Stimulated activated CD8-positive, alpha-beta memory T cell treated with anti-CD3 and anti-CD28 coated beads, Interleukin-7, amount 100 ng/mL, for 24 hours (primary cell): ENCODE measurements around the gene CRKL.
"Not testable (repeated sequence)": the region's sequence is repeated elsewhere in the genome, so short reads cannot be mapped to it uniquely, and the experiment has no call there.

ENCODE experiments used
- DNase-seq: peaks from one replicate; pipeline ENCODE4 v3.0.0-alpha.2; 2020; ENCODE audit warnings: low read depth

CRKL gene

DNA sequence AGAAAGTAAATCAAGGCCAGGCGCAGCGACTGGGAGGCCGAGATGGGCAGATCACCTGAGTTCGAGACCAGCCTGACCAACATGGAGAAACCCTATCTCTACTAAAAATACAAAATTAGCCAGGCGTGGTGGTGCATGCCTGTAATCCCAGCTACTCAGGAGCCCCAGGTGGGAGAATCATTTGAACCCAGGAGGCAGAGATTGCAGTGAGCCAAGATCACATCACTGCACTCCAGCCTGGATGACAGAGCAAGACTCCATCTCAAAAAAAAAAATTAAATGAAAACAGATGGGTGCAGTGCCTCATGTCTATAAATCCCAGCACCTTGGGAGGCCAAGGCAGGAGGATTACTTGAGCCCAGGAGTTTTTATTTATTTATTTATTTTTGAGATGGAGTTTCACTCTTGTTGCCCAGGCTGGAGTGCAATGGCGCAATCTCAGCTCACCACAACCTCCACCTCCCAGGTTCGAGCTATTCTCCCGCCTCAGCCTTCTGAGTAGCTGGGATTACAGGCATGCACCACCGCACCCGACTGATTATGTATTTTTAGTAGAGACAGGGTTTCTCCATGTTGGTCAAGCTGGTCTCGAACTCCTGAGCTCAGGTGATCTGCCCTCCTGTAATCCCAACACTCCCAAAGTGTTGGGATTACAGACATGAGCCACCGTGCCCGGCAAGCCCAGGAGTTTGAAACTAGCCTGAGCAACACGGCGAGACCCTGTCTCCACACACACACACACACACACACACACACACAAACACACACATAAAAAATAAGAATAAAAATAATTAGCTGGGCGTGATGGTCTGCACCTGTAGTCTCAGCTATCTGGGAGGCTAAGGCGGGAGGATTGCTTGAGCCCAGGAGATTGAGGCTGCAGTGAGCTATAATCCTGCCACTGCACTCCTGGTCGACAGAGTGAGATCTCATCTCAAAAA, 15.8 kb upstream of the CRKL start:
- not testable (repeated sequence) for DNase-seq

DNA sequence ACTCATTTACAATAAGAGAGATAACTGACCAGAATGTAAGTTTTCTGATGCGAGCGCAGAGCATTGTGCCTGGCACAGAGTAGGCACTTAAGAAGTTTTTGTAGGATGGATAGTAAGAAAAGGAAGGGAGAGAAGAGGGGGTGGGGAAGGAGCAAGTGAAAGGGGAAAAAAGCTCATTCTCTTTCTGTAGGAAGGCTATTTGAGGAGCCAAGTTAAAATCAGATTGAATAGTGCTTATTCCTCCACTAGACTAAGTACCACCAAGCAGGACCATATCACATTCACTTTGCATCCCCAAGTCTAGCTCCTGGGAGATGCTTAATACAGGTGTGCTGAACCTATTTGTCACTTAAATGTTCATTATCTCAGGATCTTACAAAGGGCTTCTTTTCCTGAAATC, 14.1 kb upstream of the CRKL start:
- no peak for DNase-seq

DNA sequence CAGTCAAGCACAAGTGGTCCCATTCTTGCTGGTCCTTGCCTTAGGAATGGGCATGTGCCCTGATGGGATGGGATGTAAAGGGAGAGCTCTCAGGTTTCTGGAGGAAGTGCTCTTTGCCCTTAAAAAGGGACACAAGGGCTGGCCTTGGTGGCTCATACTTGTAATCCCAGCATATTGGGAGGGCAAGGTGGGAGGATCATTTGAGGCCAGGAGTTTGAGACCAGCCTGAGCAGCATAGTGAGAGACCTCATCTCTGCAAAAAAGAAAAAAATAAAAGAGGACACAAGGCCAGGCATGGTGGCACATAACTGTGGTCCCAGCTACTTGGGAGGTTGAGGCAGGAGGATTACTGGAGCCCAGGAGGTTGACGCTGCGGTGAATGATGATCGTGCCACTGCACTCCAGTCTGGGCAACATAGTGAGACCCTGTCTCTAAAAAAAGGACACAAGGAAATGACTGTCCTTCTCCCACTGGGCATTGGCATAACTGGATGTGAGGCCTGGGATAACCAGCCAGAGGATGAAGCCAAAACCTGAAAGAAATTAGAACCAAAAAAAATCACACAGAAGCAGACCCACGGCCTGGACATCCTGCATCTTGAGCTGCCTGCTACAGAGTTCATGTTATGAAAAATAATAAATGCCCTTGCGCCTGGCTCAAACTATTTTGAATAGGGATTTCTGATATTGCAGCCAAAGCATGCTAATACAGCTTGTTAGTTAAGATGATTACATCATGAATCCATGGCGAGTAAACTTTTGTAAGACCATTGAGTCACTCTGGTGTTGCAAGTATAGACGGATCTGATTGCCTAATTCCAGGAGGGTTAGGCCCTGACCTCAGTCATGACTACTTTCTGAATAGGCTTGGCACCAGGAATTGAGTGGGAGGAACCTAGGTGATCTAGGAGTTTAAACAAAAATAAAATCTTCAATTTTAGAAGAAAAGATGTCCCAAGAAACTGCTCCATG, 12.9 kb upstream of the CRKL start:
- no peak for DNase-seq

DNA sequence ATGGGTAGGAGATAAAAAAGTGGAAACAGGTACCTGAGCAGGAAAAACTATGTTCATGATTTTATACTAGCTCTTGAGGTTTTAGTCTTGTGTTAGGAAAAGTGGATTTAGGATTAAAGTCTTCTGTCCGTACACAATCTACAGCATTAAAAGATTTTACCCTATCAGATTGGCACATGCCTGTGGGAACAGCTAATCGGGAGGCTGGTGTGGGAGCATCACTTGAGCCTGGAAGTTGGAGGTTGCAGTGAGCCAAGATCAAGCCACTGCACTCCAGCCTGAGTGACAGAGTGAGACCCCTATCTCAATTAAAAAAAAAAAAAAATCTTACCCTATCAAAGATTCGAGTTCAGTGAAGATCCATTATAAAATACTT, 12.2 kb upstream of the CRKL start:
- DNase-seq, result no peak

DNA sequence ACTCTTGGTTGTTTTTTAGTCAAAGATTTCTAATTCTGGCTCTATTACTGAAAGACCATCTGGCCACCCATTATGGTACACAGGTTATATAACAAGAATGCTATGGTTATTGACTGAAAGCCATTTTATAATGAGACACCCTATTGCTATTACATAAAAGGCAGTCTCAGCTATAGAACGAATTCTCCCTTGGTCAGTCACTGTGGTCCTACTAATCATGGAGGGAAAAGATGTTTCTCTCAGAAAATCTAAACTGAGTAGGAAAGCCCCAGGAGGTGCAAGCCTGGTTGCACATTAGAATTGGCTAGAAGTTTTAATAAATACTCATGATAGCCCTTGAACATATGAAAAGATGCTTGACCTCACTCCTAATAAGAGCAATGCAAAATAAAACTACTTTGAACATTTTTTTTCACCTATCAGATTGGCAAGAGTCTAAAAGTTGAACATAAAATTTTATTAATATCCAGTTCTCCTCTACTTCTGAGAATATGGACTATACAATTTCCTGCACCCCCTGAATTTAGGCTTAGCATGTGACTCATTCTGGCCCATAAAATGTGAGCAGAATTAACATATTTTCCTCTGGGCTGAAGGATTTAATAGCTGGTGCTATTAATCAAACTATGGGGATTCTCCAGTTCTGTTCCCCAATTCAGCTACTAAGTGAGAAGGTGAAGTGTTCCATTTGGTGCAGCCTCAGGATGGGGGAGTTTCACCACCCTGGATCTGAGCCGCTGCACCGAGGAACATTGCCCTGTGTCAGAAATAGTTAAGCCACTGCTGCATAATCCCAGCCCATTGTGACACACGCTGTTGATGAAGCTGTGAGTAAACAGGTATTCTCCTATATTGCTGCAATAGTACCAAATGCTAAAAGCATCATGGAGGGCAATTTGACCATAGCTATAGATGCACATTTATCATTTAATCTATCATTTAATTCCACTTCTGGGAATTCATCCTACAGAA, 11.5 kb upstream of the CRKL start:
- DNase-seq, result no peak

DNA sequence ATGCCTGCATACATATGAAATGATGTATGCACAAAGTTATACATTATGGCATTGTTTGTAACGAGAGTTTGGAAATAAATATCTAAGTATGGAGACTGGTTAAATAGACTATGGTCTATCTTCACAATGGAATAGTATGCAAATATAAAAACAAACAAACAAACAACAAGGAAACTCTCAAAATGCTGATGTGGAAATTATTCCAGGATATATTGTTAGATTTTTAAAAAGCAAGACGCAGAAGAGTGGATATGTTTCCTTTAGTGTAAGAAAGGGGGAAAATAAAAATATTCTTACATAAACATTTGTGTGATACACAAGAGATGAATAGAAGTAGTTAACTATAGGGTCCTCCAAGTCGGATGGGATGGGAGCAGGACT, 10.8 kb upstream of the CRKL start:
- DNase-seq, result no peak

DNA sequence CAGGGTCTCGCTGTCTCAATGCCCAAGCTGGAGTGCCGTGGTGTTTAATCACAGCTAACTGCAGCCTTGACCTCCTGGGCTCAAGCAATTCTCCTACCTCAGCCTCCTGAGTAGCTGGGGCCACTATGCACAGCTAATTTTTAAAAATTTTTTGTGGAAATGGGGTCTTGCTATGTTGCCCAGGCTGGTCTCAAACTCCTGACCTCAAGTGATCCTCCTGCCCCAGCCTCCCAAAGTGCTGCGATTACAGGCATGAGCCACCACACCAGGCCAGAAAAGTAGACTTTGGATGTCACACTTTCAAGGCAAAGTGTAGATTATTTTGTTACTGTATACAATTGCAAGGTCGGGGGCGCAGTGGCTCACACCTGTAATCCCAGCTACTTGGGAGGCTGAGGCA, 8.5 kb upstream of the CRKL start:
- not testable (repeated sequence) for DNase-seq

DNA sequence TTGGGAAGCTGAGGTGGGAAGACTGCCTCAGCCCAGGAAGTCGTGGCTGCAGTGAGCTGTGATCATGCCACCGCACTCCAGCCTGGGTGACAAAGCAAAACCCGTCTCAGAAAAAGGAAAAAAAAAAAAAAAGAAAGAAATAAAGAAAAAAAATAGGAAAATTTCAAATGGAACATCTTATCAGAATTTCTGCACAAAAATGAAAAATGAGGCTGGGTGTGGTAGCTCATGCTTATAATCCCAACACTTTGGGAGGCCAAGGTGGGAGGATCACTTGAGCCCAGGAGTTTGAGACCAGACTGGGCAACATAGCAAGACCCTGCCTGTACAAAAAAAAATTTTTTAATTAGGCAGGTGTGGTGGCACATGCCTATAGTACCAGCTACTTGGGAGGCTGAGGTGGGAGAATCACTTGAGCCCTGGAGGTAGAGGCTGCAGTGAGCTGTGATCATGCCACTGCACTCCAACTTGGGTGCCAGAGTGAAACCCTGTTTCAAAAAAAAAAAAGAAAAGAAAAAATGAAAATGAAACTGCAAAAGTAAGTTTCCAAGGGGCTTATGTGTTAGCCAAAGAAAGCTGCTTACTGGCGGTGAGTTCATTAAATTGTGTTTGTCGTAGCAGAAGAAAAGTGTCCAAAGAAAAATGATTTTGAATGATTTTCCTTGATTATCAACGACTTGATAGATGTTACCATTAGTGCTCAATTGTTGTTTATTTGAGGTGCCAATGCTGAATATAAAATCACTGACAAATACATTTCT, 7.5 kb upstream of the CRKL start:
- no peak for DNase-seq

DNA sequence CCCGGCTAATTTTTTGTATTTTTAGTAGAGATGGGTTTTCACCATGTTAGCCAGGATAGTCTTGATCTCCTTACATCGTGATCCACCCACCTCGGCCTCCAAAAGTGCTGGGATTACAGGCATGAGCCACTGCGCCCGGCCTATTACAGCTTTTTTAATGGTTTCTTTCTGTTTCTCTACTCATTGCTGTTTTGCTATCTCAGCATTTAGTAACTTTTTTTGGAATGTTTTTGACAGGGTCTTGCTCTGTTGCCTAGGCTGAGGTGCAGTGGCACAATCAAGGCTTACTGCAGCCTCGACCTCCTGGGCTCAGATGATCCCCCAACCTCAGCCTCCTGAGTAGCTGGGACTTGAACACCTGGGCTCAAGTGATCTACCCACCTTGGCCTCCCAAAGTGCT, 4.7 kb upstream of the CRKL start:
- DNase-seq, result no peak

DNA sequence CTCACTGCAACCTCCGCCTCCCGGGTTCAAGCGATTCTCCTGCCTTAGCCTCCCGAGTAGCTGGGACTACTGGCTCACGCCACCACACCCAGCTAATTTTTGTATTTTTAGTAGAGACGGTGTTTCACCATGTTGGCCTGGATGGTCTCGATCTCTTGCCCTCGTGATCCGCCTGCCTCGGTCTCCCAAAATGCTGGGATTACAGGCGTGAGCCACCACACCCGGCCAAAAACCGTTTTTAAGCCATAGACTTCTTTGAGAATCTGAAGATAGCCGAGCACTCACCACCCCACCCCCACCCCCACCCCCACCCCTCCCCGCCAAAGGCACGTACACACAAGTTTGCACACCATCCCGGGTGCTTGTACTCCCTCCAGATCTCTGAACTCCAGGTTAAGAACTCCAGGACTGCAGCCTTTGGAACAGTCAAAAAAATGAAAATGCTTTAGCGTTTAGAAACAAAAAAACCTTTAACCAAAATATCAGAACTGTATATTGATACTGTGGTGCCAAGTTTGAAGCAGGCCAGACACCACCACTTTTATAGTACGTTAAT, 1.5 kb downstream of the CRKL start:
- no peak for DNase-seq

DNA sequence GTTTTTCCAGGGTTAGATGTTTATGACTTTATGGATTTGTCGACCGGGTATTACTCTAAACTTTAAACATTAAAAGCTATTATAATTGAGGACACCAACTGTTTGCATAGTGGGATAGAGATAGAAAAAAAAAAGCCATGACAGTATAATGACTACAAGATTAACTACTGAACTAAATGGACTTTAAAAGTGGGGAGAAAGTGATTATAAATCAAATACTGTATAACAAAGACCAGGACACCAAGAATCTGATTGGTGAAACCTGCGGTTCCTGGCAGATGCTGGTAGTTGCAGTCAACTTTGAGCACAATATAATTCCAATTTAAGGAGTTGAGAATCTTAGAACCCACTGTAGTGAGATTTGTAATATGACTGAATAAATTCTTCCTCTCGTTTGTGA, 2.5 kb downstream of the CRKL start:
- no peak for DNase-seq

DNA sequence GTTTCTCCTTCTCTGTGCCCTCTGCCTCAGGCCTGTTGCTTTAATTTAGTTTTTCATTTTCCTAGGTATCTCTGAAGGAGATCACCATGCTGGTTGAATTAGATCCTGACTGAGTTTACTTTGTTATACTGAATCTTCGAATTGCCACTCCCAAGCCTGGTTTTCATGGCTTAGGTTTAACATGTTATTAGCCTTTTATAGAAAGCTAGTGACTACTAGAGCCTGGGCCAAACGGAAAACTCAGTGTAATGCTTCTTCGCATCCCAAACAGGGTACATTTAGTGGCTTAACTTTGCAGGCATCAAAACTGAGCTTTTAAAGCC, 3.6 kb downstream of the CRKL start:
- no peak for DNase-seq

DNA sequence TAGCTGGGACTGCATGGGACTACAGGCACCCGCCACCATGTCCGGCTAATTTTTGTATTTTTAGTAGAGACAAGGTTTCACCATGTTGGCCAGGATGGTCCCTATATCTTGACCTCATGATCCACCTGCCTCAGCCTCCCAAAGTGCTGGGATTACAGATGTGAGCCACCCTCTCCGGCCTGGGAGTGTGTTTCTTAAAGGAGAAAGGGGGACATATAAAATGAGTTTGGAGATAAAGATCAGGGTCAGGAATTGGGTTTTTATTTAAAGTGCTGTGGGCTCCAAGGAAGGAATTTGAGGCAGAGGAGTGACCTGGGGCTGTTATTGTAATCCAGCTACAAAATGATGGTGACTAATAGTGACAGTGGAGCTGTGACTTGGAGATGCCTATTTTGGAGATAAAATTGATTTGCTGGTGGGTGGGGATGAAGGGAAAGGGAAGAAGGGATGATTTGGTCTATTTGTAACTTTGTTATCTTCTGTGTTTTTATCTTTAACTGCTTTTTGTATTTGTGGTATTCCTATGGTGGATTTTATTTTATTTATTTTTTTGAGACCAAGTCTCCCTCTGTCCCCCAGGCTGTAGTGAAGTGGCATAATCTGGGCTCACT, 5.0 kb downstream of the CRKL start:
- no peak for DNase-seq

DNA sequence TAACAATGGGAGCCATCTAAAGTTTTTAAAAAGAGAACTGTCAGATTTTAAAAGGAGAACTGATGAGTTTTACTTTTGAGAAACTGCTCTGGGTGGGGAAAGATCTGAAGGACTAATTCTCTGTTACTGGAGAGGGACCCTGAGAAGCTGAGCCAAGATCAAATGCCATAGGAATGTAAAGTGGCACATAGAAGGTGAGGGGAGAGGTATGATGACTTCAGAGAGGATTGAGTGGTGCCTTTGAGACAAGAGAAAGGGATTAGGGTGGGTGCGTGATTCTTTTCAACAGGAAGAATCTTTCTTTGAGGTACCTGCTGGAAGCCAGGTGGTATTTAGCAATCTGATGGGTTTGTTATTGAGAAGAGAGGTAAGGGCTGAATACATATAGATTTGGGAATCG, 9.0 kb downstream of the CRKL start:
- no peak for DNase-seq

DNA sequence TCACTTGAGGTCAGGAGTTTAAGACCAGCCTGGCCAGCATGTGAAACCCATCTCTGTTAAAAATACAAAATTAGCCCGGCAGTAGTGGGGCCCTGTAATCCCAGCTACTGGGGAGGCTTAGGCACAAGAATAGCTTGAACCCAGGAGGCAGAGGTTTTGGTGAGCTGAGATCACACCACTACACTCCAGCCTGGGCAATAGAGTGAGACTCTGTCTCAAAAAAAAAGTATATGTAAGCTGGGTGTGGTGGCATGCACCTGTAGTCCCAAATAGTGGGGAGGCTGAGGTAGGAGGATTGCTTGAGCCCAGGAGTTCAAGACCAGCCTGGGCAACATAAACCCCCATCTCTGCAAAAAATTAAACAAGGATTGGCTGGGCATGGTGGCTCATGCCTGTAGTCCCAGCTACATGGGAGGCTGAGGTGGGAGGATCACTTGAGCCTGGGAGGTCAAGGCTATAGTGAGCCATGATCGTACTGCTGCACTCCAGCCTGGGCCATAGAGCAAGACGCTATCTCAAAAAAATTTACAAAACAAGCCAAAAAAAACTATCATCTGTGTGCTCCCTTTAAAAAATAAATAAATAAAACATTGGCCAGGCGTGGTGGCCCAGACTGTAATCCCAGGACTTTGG, 10.8 kb downstream of the CRKL start:
- no peak for DNase-seq

DNA sequence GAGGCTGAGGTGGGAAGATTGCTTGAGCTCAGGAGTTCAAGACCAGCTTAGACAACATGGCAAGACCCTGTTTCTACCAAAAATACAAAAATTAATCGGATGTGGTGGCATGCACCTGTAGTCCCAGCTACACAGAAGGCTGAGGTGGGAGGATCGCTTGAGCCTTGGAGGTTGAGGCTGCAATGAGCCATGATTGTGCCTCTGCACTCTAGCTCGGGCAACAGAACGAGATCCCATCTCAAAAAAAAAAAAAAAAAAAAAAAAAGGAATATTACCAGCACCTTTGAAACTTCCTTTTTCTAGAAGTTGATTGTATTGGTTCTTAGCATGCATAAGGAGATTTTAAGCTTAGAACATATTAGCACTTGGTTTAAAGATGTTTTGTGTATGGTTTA, 11.4 kb downstream of the CRKL start:
- DNase-seq, result no peak

DNA sequence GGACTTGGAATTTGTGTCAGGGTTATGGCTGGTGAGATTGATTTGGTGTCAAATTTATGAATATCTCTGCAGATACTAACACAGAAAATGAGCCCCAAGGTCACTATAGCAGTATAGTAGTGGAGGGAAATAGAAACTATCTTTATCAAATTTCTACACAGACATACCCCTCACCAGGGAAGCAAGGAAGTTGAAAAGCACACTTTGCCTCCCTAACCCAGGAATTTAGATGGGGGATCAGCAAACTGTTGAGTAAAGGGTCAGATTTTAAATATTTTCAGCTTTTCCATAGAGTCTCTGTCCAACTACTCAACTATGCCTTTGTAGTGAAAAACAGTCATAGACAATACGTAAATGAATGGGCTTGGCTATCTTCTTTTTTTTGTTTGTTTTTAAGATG, 12.8 kb downstream of the CRKL start:
- DNase-seq, result no peak

DNA sequence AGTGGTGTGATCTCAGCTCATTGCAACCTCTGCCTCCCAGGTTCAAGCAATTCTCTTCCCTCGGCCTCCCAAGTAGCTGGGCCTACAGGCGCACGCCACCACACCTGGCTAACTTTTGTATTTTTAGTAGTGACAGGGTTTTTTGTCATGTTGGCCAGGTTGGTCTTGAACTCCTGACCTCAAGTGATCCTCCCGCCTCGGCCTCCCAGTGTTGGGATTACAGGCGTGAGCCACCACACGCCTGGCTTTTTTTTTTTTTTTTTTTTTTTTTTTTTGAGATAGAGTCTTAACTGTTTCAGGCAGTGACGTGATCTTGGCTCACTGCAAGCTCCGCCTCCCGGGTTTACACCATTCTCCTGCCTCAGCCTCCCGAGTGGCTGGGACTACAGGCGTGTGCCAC, 13.2 kb downstream of the CRKL start:
- not testable (repeated sequence) for DNase-seq

DNA sequence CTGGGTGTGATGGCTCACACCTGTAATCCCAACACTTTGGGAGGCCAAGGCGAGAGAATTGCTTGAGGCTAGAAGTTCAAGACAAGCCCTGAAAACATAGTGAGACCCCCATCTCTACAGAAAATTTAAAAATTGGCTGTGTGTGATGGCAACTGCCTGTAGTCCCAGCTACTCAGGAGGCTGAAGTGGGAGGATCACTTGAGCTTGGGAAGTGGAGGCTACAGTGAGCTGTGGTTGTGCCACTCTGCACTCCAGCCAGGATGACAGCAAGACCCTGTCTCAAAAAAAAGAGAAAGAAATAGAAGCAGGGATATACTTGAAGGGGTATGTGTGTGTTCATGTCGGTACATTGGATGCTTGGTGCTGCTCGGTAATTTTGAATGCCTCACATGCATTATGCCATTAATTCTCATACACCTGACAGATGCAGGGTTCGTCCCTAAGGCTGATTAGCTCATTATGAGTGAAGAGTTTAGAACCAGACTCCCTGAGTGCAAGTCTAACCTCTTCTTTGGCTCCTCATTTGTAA, 14.0 kb downstream of the CRKL start:
- DNase-seq, result no peak

DNA sequence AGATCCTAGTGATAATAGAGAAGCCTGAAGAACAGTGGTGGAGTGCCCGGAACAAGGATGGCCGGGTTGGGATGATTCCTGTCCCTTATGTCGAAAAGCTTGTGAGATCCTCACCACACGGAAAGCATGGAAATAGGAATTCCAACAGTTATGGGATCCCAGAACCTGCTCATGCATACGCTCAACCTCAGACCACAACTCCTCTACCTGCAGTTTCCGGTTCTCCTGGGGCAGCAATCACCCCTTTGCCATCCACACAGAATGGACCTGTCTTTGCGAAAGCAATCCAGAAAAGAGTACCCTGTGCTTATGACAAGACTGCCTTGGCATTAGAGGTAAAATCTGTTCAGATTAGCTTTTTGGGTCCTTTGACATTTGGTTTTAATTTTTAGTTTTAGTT, 16.7 kb downstream of the CRKL start:
- DNase-seq, result no peak
